GM21529 (cell line): ENCODE measurements around the gene BICD1.
A peak's percentile ranks its signal among the peaks of the same experiment; 100 is the strongest.

Experiments used
- ATAC-seq: cut with Tn5 transposase; IDR thresholded peaks from one replicate; pipeline ENCODE4 v1.9.1; 2021; ENCODE audit not compliant: unreplicated experiment

Gene BICD1

DNA sequence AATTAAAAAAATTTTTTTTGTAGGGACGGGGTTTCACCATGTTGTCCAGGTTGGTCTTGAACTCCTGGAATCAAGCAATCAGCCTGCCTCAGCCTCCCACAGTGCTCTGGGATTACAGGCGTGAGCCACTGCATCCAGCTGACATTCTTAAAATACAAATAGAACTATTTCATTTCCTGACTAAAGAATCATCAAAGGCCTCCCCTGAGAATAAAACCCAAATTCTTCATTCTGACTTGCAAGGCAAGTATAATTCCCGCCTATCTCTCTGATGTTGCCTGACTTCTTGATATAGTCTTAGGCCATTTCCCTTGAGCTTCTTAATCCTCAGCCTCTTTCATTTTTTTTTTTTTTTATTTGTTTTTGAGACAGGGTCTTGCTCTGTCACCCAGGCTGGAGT is 4.4 kb upstream of the BICD1 start:
- ATAC-seq: no peak

DNA sequence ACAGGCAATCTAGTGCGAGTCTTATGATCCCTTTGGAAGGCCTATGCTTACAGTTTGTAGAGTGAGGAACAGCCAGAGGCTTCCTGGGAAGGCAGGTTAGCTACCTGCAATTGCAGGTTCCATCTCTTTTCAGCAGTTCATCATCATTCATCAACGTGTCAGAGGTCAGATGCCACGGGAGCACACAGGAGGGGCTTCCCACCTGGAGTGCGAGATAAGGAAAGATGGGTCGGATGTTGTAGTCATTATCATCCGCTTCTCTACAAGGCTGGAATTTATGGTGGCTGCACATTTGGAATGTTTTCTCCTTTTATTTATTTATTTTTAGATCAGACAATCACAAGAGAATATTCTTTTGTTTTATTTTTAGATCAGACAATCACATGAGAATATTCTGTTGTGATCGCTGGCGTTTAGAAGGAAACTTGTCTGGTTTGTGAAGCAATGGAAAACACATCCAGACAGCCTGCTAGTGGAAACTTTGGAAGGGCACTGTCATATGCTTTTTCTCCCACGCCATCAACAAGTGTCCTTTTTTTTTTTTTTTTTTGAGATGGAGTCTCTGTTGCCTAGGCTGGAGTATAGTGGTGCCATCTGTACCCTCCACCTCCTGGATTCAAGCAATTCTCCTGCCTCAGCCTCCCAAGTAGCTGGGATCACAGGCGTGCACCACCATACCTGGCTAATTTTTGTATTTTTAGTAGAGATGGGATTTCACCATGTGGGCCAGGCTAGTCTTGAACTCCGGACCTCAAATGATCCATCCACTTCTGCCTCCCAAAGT is 1.9 kb upstream of the BICD1 start:
- ATAC-seq: no peak

DNA sequence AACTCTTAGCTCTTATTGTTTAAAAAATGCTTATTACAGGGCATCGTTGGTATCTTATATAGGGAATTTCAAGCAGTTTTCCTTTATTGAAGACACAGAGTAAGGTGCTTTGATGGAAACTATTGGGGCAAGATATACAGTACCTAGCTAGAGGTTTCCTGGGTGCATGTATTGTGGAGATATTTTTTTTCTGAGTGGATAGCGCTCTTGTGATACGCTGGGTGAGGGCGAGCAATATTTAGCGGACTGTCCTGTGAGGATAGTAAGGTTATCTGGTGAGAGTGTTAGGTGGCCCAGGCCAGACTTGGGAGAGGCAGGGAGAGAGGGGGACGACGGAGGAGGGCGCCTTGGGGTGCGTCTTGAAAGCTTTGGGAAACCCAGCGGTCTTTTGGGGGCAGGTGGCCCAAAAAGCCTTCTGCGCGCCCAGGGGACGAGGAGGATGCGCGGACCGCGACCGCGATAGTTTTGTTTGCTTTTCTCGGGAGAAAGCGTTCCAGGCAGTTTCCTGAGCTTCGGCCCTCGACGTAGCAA is 596 bp upstream of the BICD1 start:
- ATAC-seq: no peak

DNA sequence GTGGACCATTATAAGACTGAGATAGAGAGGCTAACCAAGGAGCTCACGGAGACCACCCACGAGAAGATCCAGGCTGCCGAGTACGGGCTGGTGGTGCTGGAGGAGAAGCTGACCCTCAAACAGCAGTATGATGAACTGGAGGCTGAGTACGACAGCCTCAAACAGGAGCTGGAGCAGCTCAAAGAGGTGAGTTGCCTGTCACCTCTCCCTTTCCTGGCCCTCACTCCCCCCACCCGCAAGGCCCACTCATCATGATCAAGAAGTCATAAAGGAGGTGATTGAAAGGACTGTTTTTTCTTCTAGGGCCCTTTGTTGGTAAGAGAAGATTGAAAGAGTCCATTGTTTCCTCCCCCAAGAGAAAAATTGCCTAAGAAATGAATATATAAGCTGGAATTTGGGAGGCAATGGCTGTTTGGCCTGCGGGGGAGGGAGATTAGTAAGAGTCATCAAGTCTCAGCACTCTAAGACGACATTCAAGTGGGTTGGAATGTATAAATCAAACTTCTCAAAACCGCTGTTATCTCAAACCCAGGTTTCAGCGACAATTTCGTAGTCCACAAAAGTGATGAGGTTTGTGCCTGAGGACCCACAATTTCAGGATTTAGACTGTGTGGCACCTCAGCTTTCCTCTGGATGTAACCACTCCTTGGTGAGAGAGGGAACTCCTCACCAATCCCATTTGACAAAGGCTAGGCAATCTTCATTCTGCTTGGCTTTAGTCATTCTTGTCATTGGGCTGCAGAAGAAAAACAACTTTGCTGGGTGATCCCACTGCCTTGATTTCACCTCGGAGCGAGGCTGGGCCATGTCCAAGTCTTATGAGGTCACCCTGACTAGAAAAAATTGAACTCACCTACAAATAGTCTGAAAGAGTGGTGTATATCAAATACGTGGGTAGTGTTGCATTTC is 966 bp downstream of the BICD1 start:
- ATAC-seq: peak; percentile 6

DNA sequence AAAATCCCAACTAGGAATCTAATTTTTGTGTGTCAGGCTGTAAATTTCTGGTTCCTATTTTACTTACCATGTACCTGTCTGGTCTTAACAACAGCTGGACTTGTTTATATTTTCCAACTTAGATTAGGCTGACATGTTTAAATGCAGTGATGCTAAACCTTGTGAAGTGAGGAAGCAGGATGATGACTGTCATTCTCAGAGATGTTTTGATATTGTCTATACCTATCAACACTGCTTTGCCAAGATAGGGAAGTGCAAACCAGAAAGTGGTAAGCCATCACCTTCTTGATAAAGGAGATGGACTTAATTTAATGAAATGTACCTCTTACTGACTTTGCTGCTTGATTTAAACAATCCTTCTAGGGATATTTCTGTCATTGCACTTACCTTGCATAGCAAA is 2.1 kb downstream of the BICD1 start:
- no peak for ATAC-seq

DNA sequence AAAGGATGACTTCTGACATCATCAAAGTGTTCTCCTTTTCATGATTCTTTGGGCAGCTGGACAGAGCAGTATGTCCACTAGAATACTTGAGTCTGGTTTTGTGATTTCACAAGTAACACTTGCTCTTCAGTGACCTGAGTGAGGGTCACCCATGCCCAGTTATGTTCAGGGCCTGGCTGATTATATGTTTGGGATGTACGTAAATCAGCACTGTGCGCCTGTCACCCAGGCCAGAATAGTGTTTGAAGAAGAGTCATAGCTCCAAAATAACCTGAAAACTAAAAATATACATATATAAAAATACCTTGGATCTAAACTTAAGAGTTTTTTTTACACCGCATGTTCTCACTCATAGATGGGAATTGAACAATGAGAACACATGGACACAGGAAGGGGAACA is 3.8 kb downstream of the BICD1 start:
- ATAC-seq: no peak

DNA sequence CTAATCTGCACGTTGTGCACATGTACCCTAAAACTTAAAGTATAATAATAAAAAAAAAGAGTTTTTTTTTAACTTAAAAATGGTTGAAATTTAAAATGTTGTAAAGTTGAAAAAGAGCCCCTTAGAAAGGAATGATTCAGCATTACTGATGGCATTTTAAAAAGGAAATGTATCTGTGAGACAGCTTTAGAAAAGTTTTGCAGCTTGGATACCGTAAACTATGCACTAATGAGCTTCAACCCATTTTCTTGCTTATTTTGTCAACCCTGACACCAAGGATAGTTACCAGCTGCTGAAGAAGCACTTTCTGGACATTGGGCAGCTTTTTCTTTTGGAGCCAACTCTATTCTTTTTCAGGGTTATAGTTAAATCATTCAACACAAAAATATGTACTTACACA is 4.3 kb downstream of the BICD1 start:
- no peak for ATAC-seq

DNA sequence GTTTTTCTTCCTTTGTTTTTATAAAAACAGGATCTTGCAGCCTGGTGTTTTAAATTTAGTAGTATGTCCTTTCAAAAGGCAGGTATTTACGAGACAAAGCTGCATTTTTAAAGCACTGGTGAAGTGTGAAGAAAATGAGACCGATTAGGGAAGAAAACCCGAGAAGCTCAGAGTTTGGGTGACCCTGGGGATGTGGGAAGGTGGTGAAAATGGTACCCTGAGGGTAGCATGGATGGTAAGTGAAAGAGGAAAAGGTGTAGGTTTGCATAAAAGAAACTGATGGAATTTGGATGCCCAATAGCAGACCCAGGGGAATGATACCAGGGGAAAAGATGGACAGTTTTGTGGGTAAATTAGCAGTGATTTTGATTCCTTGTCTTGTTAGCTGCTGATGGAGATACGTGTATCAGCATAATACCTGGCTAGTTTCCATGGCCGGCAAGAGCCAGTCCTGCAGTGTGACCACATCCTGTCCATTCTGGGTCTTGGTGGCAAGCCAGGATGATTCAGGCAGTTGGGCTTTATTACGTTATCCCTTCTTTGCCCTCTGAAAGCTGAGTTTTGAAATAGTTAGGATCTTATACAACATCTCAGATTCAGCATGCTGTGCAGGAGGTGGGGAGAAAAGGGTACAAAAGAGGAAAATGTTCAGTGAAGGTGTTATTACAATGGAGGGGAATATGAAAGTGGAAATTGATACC is 8.9 kb downstream of the BICD1 start:
- no peak for ATAC-seq

DNA sequence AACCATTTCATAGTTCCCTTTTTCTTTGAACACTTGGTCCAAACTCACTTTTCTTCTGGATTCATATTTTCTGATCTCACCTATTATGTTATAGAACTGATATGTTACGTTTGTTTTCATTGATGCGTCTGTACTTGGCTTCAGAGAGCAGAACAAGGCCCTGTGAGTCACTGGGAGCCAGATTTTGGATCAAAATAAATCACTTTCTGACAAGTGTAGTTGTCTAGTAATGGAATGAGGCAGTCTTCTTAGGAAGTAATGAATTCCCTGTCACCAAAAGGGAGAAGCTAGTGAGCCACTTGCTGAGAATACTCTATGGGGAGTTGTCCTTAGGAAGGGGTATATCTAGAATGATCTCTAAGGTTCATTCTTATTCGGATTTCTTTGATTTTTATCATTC is 10.2 kb downstream of the BICD1 start:
- ATAC-seq: no peak

DNA sequence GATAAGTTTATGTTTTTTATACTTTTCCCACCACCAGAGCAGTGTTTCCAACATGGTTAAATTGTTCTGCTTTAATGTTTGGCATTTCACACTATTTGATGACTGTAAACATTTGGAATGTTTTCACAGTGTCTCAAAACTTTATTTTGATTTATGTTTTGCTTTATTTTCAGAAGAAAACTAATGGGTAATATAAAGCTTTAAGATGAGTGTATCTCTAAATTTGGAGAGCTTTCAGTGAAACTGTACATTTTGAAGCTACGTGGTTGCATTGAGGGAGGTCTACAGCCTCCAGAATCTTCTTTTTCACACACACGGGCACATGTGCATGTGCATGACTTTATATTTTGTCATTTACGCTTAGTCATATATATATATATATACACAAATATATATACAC is 10.7 kb downstream of the BICD1 start:
- no peak for ATAC-seq

DNA sequence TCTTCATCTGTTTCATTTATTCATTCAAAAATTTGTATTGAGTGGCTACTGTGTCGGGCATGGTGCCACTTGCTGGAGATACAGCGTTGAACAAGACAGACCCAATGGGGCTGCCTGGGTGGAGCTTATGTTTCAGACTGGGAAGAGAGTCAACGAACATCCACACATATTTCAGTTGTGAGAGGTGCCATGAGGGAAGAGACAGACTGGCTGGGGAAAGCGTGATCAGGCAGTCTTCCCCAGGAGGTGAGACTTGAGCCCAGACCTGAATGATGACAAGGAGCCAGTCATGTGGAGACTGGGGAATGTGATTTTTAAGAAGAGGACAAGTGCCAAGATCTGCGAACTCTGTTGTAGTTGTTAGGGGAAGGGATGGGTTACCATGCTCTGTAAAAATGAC is 12.2 kb downstream of the BICD1 start:
- ATAC-seq: no peak

DNA sequence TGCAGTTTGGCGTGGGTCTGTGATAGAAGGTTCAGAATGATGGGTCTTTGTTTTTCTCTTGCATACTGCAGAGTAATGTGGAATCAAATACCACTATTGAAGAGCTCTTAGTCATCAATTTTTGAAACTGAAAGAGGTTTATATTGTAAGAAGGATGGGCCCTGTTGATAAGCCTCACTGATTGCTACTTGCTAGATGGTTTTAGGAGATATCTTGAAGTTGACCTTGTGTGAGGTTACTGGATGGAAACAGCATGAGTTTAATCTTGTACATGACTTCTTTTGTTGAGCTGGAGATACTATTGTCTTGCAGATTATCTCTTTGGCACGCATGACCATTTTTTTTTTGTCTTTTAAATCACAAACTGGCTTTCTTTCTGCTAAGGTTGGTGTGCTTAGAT is 13.8 kb downstream of the BICD1 start:
- peak; percentile 87 for ATAC-seq

DNA sequence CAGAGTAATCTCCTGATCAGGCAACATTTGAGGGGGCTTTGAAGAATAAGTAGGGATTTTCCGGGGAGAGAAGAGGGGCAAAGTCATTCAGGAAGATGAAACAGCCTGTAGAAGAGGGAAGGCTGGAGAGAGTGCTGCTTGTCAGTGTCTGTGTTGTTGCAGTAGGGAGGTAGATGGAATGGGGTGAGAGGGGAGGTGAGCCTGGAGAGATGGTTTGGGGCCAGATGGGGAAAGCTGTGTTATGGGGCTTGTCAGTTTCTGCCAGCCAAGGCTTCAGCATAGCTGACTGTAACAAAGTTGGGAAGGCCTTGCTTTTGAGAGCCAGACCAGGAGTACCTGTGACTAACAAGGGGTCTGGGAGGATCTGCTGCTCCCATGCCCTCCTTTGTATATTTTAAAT is 18.0 kb downstream of the BICD1 start:
- no peak for ATAC-seq

DNA sequence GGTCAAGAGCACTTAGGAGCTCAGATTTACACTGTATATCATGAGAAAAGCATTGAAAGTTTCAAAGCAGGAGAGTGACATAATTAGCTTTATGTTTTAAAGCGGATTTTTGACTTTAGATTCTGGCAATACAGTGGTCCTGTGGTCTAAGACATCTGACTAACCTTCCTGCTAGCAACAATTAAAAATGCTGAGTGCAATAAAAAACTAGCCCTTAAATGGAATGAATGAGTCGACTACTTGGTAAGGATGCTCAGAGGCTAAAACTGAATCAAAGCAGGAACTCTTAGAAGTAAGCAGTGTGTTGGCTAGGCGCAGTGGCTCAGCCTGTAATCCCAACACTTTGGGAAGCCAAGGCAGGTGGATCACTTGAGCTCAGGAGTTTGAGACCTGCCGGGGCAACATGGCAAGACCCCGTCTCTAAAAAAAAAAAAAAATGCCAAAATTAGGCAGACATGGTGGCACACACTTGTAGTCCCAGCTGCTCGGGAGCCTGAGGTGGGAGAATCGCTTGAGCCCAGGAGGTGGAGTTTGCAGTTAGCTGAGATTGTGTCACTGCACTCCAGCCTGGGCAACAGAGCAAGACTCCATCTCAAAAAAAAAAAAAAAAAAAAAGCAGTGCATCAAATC is 18.9 kb downstream of the BICD1 start:
- no peak for ATAC-seq

DNA sequence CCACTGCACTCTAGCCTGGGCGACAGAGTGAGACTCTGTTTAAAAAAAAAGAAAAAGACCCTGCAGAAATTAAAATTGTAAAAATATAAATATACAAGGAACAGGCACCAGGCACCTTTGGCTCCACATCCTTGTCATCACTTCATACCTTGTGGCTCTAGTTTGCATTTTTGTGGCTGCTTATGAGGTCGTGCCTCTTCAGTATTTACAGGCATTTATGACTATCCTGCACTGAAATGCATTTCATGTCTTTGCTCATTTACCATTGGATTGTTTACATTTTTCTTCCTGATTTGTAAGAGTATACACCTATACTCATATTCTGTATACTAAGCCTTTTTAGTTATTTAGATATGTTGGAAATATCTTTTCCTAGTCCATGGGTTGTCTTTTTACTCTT is 20.1 kb downstream of the BICD1 start:
- ATAC-seq: no peak

DNA sequence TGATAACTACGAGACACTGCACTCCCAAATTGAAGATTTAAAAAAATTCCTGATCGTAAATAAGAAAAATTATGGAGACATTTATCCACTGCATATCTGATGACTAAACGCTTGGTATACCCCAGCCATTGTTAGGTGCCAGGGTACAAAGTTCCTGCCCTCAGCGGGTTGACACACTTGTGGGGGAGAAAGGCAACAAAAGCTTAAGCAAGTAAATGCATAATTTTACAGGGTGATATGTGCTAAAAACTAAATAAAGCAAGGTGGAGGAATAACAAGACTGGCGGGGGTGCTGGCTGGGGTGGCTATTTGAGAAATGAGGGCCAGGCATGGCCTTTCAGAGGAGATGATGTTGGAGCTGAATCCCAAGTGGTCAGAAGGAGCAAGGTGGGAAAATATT is 25.0 kb downstream of the BICD1 start:
- no peak for ATAC-seq

DNA sequence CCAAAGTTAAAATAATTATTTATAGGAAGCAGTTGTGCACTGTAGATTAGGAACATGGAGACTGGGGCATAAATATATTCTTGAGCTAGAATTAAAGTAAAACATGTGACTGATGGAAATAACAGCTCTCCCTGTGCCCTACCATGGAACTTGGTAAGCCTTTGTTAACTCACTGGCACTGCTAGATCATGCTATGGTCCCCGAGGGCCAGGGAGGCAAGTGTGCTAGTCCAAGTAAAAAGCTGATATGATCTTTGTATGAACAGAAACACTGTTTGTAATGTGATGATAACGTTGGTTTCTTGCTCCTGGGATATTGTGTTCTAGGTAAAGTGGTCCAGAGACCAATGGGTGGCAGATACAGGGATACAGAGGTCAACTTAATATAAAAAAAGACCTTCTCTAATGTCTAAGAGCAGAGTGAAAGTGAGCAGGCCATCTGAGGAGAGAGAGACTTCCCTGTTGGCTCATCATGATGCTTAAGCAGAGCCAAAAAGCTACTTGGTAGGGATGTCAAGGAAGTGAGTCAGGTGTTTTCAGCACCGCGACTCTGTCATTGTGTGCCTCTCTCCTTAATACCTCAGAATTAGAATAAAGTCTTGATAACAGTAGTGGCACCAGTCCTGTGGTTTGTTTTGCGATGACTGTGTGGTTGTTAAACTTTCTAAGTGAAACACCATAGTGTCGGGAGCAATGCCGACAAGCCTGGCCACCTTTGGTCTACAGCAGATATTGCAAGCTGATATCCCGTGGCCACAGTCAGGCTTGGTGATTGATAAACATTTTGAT is 27.6 kb downstream of the BICD1 start:
- peak; percentile 67 for ATAC-seq

DNA sequence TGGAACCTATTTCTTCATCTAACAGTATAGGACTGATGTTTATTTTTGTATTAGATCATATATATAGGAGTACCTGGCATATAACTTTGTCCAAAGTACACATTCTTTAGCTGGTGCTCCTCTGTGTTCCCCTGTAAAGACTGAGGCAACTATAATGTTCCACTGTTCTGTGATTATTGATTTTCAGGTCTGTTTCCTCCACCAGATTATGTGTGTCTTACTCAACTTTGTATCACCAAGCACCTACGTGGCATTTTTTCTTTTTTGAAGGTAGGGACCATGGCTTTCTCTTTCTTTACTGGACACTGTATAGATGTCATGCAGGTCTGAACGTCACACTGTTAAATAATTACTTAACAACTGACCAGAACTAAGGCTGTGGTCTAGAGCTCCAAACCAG is 29.3 kb downstream of the BICD1 start:
- no peak for ATAC-seq

DNA sequence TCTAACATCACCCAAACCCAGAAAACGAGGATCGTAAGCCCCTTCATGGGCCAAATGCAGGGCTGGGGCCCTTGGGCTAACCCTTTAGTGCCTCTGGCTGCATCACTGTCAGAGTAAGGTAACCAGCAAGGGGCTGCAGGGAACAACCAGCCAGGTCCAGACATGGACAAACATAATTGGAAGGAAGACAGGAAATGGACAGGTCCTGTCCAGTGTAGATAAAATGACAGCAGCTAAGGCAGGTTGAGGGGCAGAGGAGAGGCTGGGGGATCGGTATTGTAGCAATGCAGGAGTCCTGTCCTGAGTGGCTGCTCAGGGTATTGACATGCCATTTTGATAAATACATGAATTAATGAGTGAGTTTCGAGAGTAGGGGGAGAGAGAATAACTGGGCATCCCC is 29.8 kb downstream of the BICD1 start:
- ATAC-seq: no peak

DNA sequence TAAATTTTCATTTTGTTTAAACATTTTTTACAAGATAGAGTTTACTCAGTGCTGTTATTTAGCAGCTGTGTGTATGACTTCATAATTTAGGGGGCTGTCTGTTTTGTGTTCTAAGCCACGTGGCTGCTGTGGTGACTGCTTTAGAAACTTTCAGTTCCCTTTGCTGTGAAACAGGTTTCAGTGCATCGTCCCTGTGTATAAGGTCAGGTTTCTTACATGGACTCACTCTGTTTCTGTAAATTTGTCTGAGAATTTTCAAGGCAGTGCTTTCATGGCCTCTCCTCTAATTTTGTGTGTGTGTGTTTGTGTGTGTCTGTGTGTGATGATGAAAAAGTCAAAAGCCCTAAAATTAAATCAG is 32.4 kb downstream of the BICD1 start:
- peak; percentile 87 for ATAC-seq
